Peyer's patch (tissue), 4 donors: ENCODE data around the gene UBE2F. TPM values are rescaled to one million over a fixed set of nuclear protein-coding genes. Genes with fewer than 3 reads are reported as not detected.

ENCODE experiments used
- DNase-seq, 3 donors: peaks; one replicate each; pipeline ENCODE4 v3.0.0-alpha.2; 2017 to 2019
- H3K27ac ChIP-seq, 4 donors: fragments of 200-600 bp; sonication (generic); one replicate each; pipeline ENCODE4 v1.5.1; 2016 to 2019
- H3K27me3 ChIP-seq, 2 donors: fragments of 200-600 bp; sonication (generic); one replicate each; pipeline ENCODE4 v1.5.1; 2019
- H3K36me3 ChIP-seq, 3 donors: fragments of 200-600 bp; sonication (generic); one replicate each; pipeline ENCODE4 v1.5.1; 2016 to 2019
- H3K4me1 ChIP-seq, 4 donors: fragments of 200-600 bp; sonication (generic); one replicate each; pipeline ENCODE4 v1.5.1; 2016 to 2019
- H3K4me3 ChIP-seq, 4 donors: fragments of 200-600 bp; sonication (generic); 1 replicate in 3 of 4; 2 replicates in 1 of 4; pipeline ENCODE4 v1.5.1; 2016 to 2019; ENCODE audit warnings: mild to moderate bottlenecking in 1 of 4
- H3K9me3 ChIP-seq, 4 donors: fragments of 200-600 bp; sonication (generic); one replicate each; pipeline ENCODE4 v1.5.1; 2016 to 2019; ENCODE audit warnings: mild to moderate bottlenecking in 1 of 4
- CTCF ChIP-seq, 6 experiments: fragments of 450-650 bp in 4 of 6; fragments of 200-600 bp in 2 of 6; sonication (generic) in 1 of 6; IDR thresholded peaks; one replicate each; pipeline ENCODE4 v1.5.1; 2017 to 2019; ENCODE audit warnings: antibody characterized with exemption in 6 of 6, mild to moderate bottlenecking in 3 of 6, moderate library complexity in 1 of 6
- POLR2A ChIP-seq, 2 donors: fragments of 450-650 bp; IDR thresholded peaks; one replicate each; pipeline ENCODE4 v1.5.1; 2017; ENCODE audit warnings: antibody characterized with exemption in 2 of 2, mild to moderate bottlenecking in 2 of 2, moderate library complexity in 2 of 2
- total RNA-seq, 4 donors: library from RNA; depleted of rRNA; stranded (reverse); fragments of >200 nt; gene quantifications; one replicate each; pipeline ENCODE4 v1.1.0, GENCODE V29; 2016

Gene UBE2F
- total RNA-seq, 4 donors from 2014 or later: 21.5 to 67.7 (median 50.3) TPM

GRCh38 chr2:237971661-237972060 is 4.8 kb downstream of the UBE2F start:
- H3K27me3 ChIP-seq: no peaks in the 10 kb centered on the region
- no peak overlapping the region for H3K4me3 ChIP-seq
- peaks cover 0 to 18% (median 0%) of the 10 kb centered on the region in 3 donors for H3K36me3 ChIP-seq
- H3K9me3 ChIP-seq: no peaks in the 10 kb centered on the region
- TF ChIP-seq CTCF (IDR thresholded peaks at IDR 0.05): no peak
- TF ChIP-seq POLR2A (IDR thresholded peaks at IDR 0.05): no peak
- no peak for DNase-seq
- H3K4me1 ChIP-seq: peaks cover 0 to 21% (median 12%) of the 10 kb centered on the region in 4 donors
- H3K27ac ChIP-seq: no peak overlapping the region

- no peak overlapping the region for H3K4me3 ChIP-seq
- no peak for TF ChIP-seq CTCF (IDR thresholded peaks at IDR 0.05)
- TF ChIP-seq POLR2A (IDR thresholded peaks at IDR 0.05): no peak
- H3K4me1 ChIP-seq: peaks cover 0 to 21% (median 12%) of the 10 kb centered on the region in 4 donors
- H3K27me3 ChIP-seq: no peaks in the 10 kb centered on the region
- no peak for DNase-seq
- no peaks in the 10 kb centered on the region for H3K9me3 ChIP-seq
- no peak overlapping the region for H3K27ac ChIP-seq
- H3K36me3 ChIP-seq: peaks cover 0 to 23% (median 0%) of the 10 kb centered on the region in 3 donors
Measured at GRCh38 chr2:237972211-237972610, 5.4 kb downstream of the UBE2F start.

GRCh38 chr2:237972936-237973335 is 6.1 kb downstream of the UBE2F start:
- DNase-seq: no peak
- TF ChIP-seq CTCF (IDR thresholded peaks at IDR 0.05) (no peak), POLR2A (IDR thresholded peaks at IDR 0.05) (no peak)
- Histone ChIP-seq H3K36me3 (peaks cover 0 to 23% (median 0%) of the 10 kb centered on the region in 3 donors), H3K4me3 (no peak overlapping the region), H3K27me3 (no peaks in the 10 kb centered on the region), H3K9me3 (no peaks in the 10 kb centered on the region), H3K27ac (no peak overlapping the region), H3K4me1 (peaks cover 0 to 20% (median 7%) of the 10 kb centered on the region in 4 donors)

GRCh38 chr2:237977380-237977779 is 10.6 kb downstream of the UBE2F start:
- TF ChIP-seq CTCF (IDR thresholded peaks at IDR 0.05) (no peak), POLR2A (IDR thresholded peaks at IDR 0.05) (no peak)
- Histone ChIP-seq H3K9me3 (no peaks in the 10 kb centered on the region), H3K4me3 (no peak overlapping the region), H3K4me1 (peaks cover 0 to 10% (median 0%) of the 10 kb centered on the region in 4 donors), H3K36me3 (peaks cover 0 to 23% (median 0%) of the 10 kb centered on the region in 3 donors), H3K27ac (no peak overlapping the region), H3K27me3 (no peaks in the 10 kb centered on the region)
- peak in 2 of 3 donors; percentile 18 to 42 for DNase-seq

- TF ChIP-seq CTCF (IDR thresholded peaks at IDR 0.05): no peak
- no peak for TF ChIP-seq POLR2A (IDR thresholded peaks at IDR 0.05)
- no peaks in the 10 kb centered on the region for H3K9me3 ChIP-seq
- peaks cover 0 to 10% (median 0%) of the 10 kb centered on the region in 4 donors for H3K4me1 ChIP-seq
- no peaks in the 10 kb centered on the region for H3K27me3 ChIP-seq
- peak in 2 of 3 donors; percentile 14 to 40 for DNase-seq
- peaks cover 0 to 20% (median 0%) of the 10 kb centered on the region in 3 donors for H3K36me3 ChIP-seq
- H3K4me3 ChIP-seq: no peak overlapping the region
- H3K27ac ChIP-seq: no peak overlapping the region
Measured at GRCh38 chr2:237978058-237978712, 11.4 kb downstream of the UBE2F start.
